Measurements from ENCODE around the gene SAMD10.

The SAMD10 gene

GRCh38 chr20:63979557-63980316 lies at the start of gene SAMD10 (continued):
- TF ChIP-seq ZNF350 (tag by site-specific recombination; IDR thresholded peaks at IDR 0.05) = no peak
- TF ChIP-seq KLF17 (tag by site-specific recombination; IDR thresholded peaks at IDR 0.05) = no peak
- no peak for TF ChIP-seq ZBTB6 (tag by site-specific recombination; IDR thresholded peaks at IDR 0.05)
- TF ChIP-seq GFI1B (tag by site-specific recombination; IDR thresholded peaks at IDR 0.05) = no peak
- TF ChIP-seq ZNF670 (tag by site-specific recombination; IDR thresholded peaks at IDR 0.05; ENCODE audit: low read depth) = no peak
- TF ChIP-seq PRDM2 (tag by site-specific recombination; IDR thresholded peaks at IDR 0.05; ENCODE audit: borderline replicate concordance) = no peak
- no peak for TF ChIP-seq ZNF223 (tag by site-specific recombination; IDR thresholded peaks at IDR 0.05)
- no peak for TF ChIP-seq ZFP69B (tag by site-specific recombination; IDR thresholded peaks at IDR 0.05)
- TF ChIP-seq ZNF16 (tag by site-specific recombination; IDR thresholded peaks at IDR 0.05; ENCODE audit: low read depth) = no peak

GRCh38 chr20:64027981-64028685 lies 48.7 kb upstream of the SAMD10 start:
- Histone ChIP-seq H3K4me3 (ENCODE audit: low read depth, low read length) (no peak overlapping the region), H3K36me3 (ENCODE audit: control insufficient read depth in 2 of 2, insufficient read depth in 1 of 2, low read length in 2 of 2) (peaks cover 0 to 96% of the 10 kb centered on the region in 2 experiments; a peak in 2 of 3 replicates), H3K9me3 (ENCODE audit: control insufficient read depth, insufficient read depth, low read depth, low read length) (no peaks in the 10 kb centered on the region), H3K4me1 (ENCODE audit: control insufficient read depth, insufficient read depth, low read length) (peaks cover 11% of the 10 kb centered on the region), H3K27ac (ENCODE audit: extremely low read depth, low read depth, low read length) (no peak overlapping the region)
- ChIA-PET CTCF (interaction anchor here (1.5 kb wide), 1 partner anchor 11 kb away, joined by 4 read pairs; no protein-coding TSS in a partner anchor), POLR2A (interaction anchor here (0.5 kb wide), 1 partner anchor 21 kb away, joined by 3 read pairs; no protein-coding TSS in a partner anchor)
- TF ChIP-seq GLI2 (tag by site-specific recombination; IDR thresholded peaks at IDR 0.05; ENCODE audit: borderline replicate concordance, low read depth) (no peak), ZBTB26 (tag by site-specific recombination; optimal IDR thresholded peaks at IDR 0.05) (no peak), ZNF514 (tag by site-specific recombination; IDR thresholded peaks at IDR 0.05) (no peak), SP2 (tag by site-specific recombination; IDR thresholded peaks at IDR 0.05) (no peak), ZNF837 (tag by site-specific recombination; IDR thresholded peaks at IDR 0.05) (no peak), BCL6B (tag by site-specific recombination; IDR thresholded peaks at IDR 0.05) (no peak), MZF1 (tag by site-specific recombination; IDR thresholded peaks at IDR 0.05; ENCODE audit: borderline replicate concordance) (no peak), ZNF274 (IDR thresholded peaks at IDR 0.05; ENCODE audit: low read length) (no peak), ZNF274 (tag by site-specific recombination; IDR thresholded peaks at IDR 0.05; ENCODE audit: borderline replicate concordance) (no peak), ZBTB49 (tag by site-specific recombination; IDR thresholded peaks at IDR 0.05; ENCODE audit: low read depth) (no peak), ZNF645 (tag by site-specific recombination; IDR thresholded peaks at IDR 0.05) (no peak)
